Measurements from ENCODE around the gene AQP3. TPM values are rescaled to one million over a fixed set of nuclear protein-coding genes. Genes with fewer than 3 reads are reported as not detected.
A peak's percentile ranks its signal among the peaks of the same experiment; 100 is the strongest.

The AQP3 gene
- total and polyA plus RNA-seq, 7 experiments from 2014 or later: 53.3 to 252 (median 114) TPM

- Histone ChIP-seq H3K27me3 (ENCODE audit: control insufficient read depth in 2 of 2, insufficient read depth in 2 of 2, low read length in 2 of 2) (no peaks in the 10 kb centered on the region), H3K9me3 (ENCODE audit: control insufficient read depth in 2 of 3, low read length in 3 of 3) (no peaks in the 10 kb centered on the region), H3K4me1 (ENCODE audit: control insufficient read depth in 2 of 2, insufficient read depth in 2 of 2, low read length in 2 of 2) (peaks cover 13 to 19% of the 10 kb centered on the region in 2 donors), H3K27ac (ENCODE audit: low read depth, low read length) (peak overlapping the region; percentile 51), H3K4me3 (ENCODE audit: low read length) (no peak overlapping the region), H3K36me3 (ENCODE audit: control insufficient read depth in 2 of 3, insufficient read depth in 3 of 3, low read length in 3 of 3) (peaks cover 17 to 63% (median 19%) of the 10 kb centered on the region in 3 experiments)
- peaks cover 5 to 30% (median 21%) of the 10 kb centered on the region in 5 donors for H3K36me3 Mint-ChIP-seq
- H3K9me3 Mint-ChIP-seq: peaks cover 0 to 2% (median 0%) of the 10 kb centered on the region in 11 donors
- H3K27me3 Mint-ChIP-seq: no peaks in the 10 kb centered on the region
- H3K4me1 Mint-ChIP-seq: peaks cover 9 to 38% (median 32%) of the 10 kb centered on the region in 7 donors
- ATAC-seq (no peak), DNase-seq (no peak)
- H3K27ac Mint-ChIP-seq: peak overlapping the region in 3 of 9 donors; percentile 75 to 83 (median 77)
- intact Hi-C loops (cut with micrococcal nuclease): loop anchor here (5.0 to 10.0 kb wide), 5 partner anchors 207 to 1643 kb away; partner anchors contain the start of genes B4GALT1 (in 2 of the 2), UBE2R2 (in 2 of the 2), ATOSB (in 1 of the 2) and BAG1 (in 1 of the 2)
- ChIA-PET CTCF (interaction anchor here (0.7 to 3.8 kb wide), 3 partner anchors 62 to 184 kb away, joined by 3 to 19 read pairs (median 3); no protein-coding TSS in a partner anchor), POLR2A (interaction anchor here (1.3 to 1.7 kb wide), 3 partner anchors 18 to 57 kb away, joined by 3 to 9 read pairs (median 6); partner anchors contain the start of gene AQP3)
- H3K4me3 Mint-ChIP-seq: peak overlapping the region in 5 of 10 donors; percentile 1 to 98 (median 41)
Observed at GRCh38 chr9:33471361-33471760, 24.0 kb upstream of the AQP3 start.

DNA sequence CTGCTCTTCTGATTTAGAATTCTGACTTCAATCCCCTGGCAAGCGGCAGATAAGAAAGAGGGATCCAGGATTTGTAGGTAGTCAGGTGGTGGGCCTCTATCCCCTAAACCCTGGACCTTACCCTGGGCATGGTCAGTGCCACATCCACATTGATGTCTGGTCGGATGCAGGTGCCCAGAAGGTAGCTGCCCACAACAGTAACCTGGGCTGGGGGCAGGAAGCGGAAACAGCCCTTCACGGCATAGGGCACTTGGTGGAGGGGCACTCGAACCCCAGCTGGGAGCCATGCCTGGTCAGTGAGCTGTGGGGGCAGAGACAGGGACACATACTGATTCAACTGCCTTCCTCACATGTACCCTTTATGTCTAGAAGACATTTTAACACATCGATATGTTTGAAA, 22.5 kb upstream of the AQP3 start:
- no peaks in the 10 kb centered on the region for H3K27me3 Mint-ChIP-seq
- H3K36me3 Mint-ChIP-seq: peaks cover 5 to 38% (median 21%) of the 10 kb centered on the region in 5 donors
- H3K4me1 Mint-ChIP-seq: peaks cover 9 to 37% (median 32%) of the 10 kb centered on the region in 7 donors
- ChIA-PET CTCF (interaction anchor here (1.0 to 1.9 kb wide), 4 partner anchors 17 to 66 kb away, joined by 3 to 6 read pairs (median 4); no protein-coding TSS in a partner anchor), POLR2A (interaction anchor here (1.4 kb wide), 1 partner anchor 10 kb away, joined by 6 read pairs; no protein-coding TSS in a partner anchor)
- DNase-seq (no peak), ATAC-seq (no peak)
- H3K27ac ChIP-seq (ENCODE audit: low read depth, low read length): no peak overlapping the region
- no peaks in the 10 kb centered on the region for H3K27me3 ChIP-seq (ENCODE audit: control insufficient read depth in 2 of 2, insufficient read depth in 2 of 2, low read length in 2 of 2)
- H3K9me3 Mint-ChIP-seq: peaks cover 0 to 2% (median 0%) of the 10 kb centered on the region in 11 donors
- peaks cover 27 to 78% (median 34%) of the 10 kb centered on the region in 3 experiments for H3K36me3 ChIP-seq (ENCODE audit: control insufficient read depth in 2 of 3, insufficient read depth in 3 of 3, low read length in 3 of 3)
- H3K27ac Mint-ChIP-seq: peak overlapping the region in 2 of 9 donors; percentile 41 to 54
- H3K9me3 ChIP-seq (ENCODE audit: control insufficient read depth in 2 of 3, low read length in 3 of 3): no peaks in the 10 kb centered on the region
- intact Hi-C loops (cut with micrococcal nuclease): loop anchor here (5.0 to 10.0 kb wide), 5 partner anchors 205 to 1645 kb away; partner anchors contain the start of genes B4GALT1 (in 2 of the 2), UBE2R2 (in 2 of the 2), ATOSB (in 1 of the 2) and BAG1 (in 1 of the 2)
- H3K4me3 ChIP-seq (ENCODE audit: low read length): no peak overlapping the region
- peaks cover 13 to 19% of the 10 kb centered on the region in 2 donors for H3K4me1 ChIP-seq (ENCODE audit: control insufficient read depth in 2 of 2, insufficient read depth in 2 of 2, low read length in 2 of 2)
- H3K4me3 Mint-ChIP-seq: no peak overlapping the region

- Mint-ChIP-seq H3K27ac (no peak overlapping the region), H3K27me3 (no peaks in the 10 kb centered on the region)
- POLR2A ChIA-PET: interaction anchor here (0.5 to 1.4 kb wide), 3 partner anchors 9 to 91 kb away, joined by 4 to 6 read pairs (median 6); no protein-coding TSS in a partner anchor
Observed at GRCh38 chr9:33468797-33469621, 21.6 kb upstream of the AQP3 start.

GRCh38 chr9:33468215-33468730, 20.9 kb upstream of the AQP3 start:
- no peaks in the 10 kb centered on the region for H3K27me3 ChIP-seq (ENCODE audit: control insufficient read depth in 2 of 2, insufficient read depth in 2 of 2, low read length in 2 of 2)
- intact Hi-C loops (cut with micrococcal nuclease): no loop called here
- no peak overlapping the region for H3K4me3 ChIP-seq (ENCODE audit: low read length)
- DNase-seq (no peak), ATAC-seq (no peak)
- H3K9me3 ChIP-seq (ENCODE audit: control insufficient read depth in 2 of 3, low read length in 3 of 3): no peaks in the 10 kb centered on the region
- Mint-ChIP-seq H3K4me3 (no peak overlapping the region), H3K36me3 (peaks cover 5 to 44% (median 19%) of the 10 kb centered on the region in 5 donors), H3K27ac (peak overlapping the region in 1 of 9 donors; percentile 43), H3K27me3 (no peaks in the 10 kb centered on the region), H3K9me3 (peaks cover 0 to 2% (median 0%) of the 10 kb centered on the region in 11 donors), H3K4me1 (peaks cover 9 to 26% (median 21%) of the 10 kb centered on the region in 7 donors)
- ChIA-PET CTCF (interaction anchor here (0.9 to 7.4 kb wide), 6 partner anchors 14 to 94 kb away, joined by 4 to 75 read pairs (median 40); partner anchors contain the start of genes AQP3 and AQP7), POLR2A (interaction anchor here (0.5 to 5.3 kb wide), 6 partner anchors 8 to 90 kb away, joined by 4 to 43 read pairs (median 6); no protein-coding TSS in a partner anchor)
- H3K36me3 ChIP-seq (ENCODE audit: control insufficient read depth in 2 of 3, insufficient read depth in 3 of 3, low read length in 3 of 3): peaks cover 33 to 90% (median 37%) of the 10 kb centered on the region in 3 experiments
- H3K4me1 ChIP-seq (ENCODE audit: control insufficient read depth in 2 of 2, insufficient read depth in 2 of 2, low read length in 2 of 2): peaks cover 13% of the 10 kb centered on the region in 2 donors
- H3K27ac ChIP-seq (ENCODE audit: low read depth, low read length): no peak overlapping the region

More at GRCh38 chr9:33468797-33469621, 21.6 kb upstream of the AQP3 start:
- intact Hi-C loops (cut with micrococcal nuclease): no loop called here
- H3K4me3 ChIP-seq (ENCODE audit: low read length): no peak overlapping the region
- H3K9me3 Mint-ChIP-seq: peaks cover 0 to 2% (median 0%) of the 10 kb centered on the region in 11 donors
- H3K27ac ChIP-seq (ENCODE audit: low read depth, low read length): no peak overlapping the region
- peaks cover 13 to 14% of the 10 kb centered on the region in 2 donors for H3K4me1 ChIP-seq (ENCODE audit: control insufficient read depth in 2 of 2, insufficient read depth in 2 of 2, low read length in 2 of 2)
- CTCF ChIA-PET: interaction anchor here (1.3 to 7.4 kb wide), 4 partner anchors 16 to 94 kb away, joined by 3 to 75 read pairs (median 28); partner anchors contain the start of gene AQP7
- peaks cover 5 to 43% (median 22%) of the 10 kb centered on the region in 5 donors for H3K36me3 Mint-ChIP-seq
- no peaks in the 10 kb centered on the region for H3K27me3 ChIP-seq (ENCODE audit: control insufficient read depth in 2 of 2, insufficient read depth in 2 of 2, low read length in 2 of 2)
- H3K36me3 ChIP-seq (ENCODE audit: control insufficient read depth in 2 of 3, insufficient read depth in 3 of 3, low read length in 3 of 3): peaks cover 33 to 87% (median 37%) of the 10 kb centered on the region in 3 experiments
- ATAC-seq: no peak
- peaks cover 9 to 32% (median 27%) of the 10 kb centered on the region in 7 donors for H3K4me1 Mint-ChIP-seq
- DNase-seq: no peak
- no peak overlapping the region for H3K4me3 Mint-ChIP-seq
- no peaks in the 10 kb centered on the region for H3K9me3 ChIP-seq (ENCODE audit: control insufficient read depth in 2 of 3, low read length in 3 of 3)

DNA sequence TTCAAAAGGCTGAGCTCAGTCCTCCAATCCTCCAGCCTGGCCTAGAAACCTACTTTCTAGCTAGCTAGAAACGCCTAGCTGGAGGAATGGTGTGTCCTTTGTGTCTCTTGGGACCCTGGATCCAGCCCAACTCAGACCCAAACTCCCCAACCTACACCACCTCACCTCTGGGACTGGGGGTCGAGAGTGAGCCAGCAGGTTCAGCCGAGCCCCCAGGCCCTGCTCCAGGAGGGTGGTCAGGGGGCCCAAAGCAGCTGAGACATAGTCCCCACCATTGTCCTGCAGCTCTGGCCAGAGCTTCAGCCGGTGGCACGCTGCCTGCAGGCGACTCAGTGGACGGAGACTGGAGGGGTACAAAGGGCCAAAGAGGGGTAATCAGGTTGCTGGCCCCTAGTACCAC, 20.1 kb upstream of the AQP3 start:
- no peak overlapping the region for H3K27ac ChIP-seq (ENCODE audit: low read depth, low read length)
- peaks cover 5% of the 10 kb centered on the region in 2 donors for H3K4me1 ChIP-seq (ENCODE audit: control insufficient read depth in 2 of 2, insufficient read depth in 2 of 2, low read length in 2 of 2)
- DNase-seq: no peak
- Mint-ChIP-seq H3K27ac (peak overlapping the region in 1 of 9 donors; percentile 12), H3K36me3 (peaks cover 5 to 48% (median 18%) of the 10 kb centered on the region in 5 donors), H3K27me3 (no peaks in the 10 kb centered on the region), H3K9me3 (peaks cover 0 to 2% (median 0%) of the 10 kb centered on the region in 11 donors), H3K4me3 (no peak overlapping the region), H3K4me1 (peaks cover 9 to 19% (median 14%) of the 10 kb centered on the region in 7 donors)
- H3K36me3 ChIP-seq (ENCODE audit: control insufficient read depth in 2 of 3, insufficient read depth in 3 of 3, low read length in 3 of 3): peaks cover 33 to 98% (median 41%) of the 10 kb centered on the region in 3 experiments
- no peak overlapping the region for H3K4me3 ChIP-seq (ENCODE audit: low read length)
- ATAC-seq: no peak
- intact Hi-C loops (cut with micrococcal nuclease): loop anchor here in 1 of 2 donors (2.0 kb wide), 1 partner anchor 93 kb away; no protein-coding TSS in a partner anchor
- H3K9me3 ChIP-seq (ENCODE audit: control insufficient read depth in 2 of 3, low read length in 3 of 3): no peaks in the 10 kb centered on the region
- no peaks in the 10 kb centered on the region for H3K27me3 ChIP-seq (ENCODE audit: control insufficient read depth in 2 of 2, insufficient read depth in 2 of 2, low read length in 2 of 2)
- POLR2A ChIA-PET: interaction anchor here (1.1 to 5.3 kb wide), 6 partner anchors 13 to 63 kb away, joined by 4 to 43 read pairs (median 9); partner anchors contain the start of gene AQP3
- CTCF ChIA-PET: interaction anchor here (0.7 to 7.4 kb wide), 16 partner anchors 8 to 181 kb away, joined by 3 to 75 read pairs (median 8); partner anchors contain the start of genes AQP3 and AQP7

Data from naive thymus-derived CD4-positive, alpha-beta T cell (primary cell).